Fibroblast of skin of scalp (primary cell): ENCODE results near the gene KLK10.
"Not testable (repeated sequence)": the region's sequence is repeated elsewhere in the genome, so short reads cannot be mapped to it uniquely, and the experiment has no call there.

ENCODE experiments used
- DNase-seq: peaks from one replicate; pipeline ENCODE4 v3.0.0-alpha.2; 2013

Gene KLK10

DNA sequence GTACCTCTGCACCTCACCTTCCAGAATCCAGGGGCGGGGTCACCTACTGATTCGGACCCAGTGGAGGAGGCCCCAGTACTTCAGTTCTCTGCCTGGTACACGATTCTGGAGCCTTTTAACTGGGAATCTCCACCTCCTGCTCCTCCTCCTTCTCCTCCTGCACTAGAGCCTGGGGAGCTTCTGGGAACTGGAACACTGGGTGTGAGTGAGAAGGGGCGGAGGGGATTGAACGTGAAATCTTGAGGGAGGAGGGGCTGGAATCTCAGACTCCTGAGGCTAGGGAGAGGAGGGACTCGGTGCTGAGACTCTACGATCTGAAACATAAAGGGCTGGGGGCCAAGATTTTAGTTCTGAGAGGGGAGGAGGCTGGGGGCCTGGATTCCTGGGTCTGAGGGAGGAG, 18.0 kb downstream of the KLK10 start, which contains the start of gene KLK8:
Gene KLK8, minus strand, starts transcription at position 90 of the 400 bp plus-strand sequence. CDS start 437 bp downstream, outside the sequence.
- no peak for DNase-seq

DNA sequence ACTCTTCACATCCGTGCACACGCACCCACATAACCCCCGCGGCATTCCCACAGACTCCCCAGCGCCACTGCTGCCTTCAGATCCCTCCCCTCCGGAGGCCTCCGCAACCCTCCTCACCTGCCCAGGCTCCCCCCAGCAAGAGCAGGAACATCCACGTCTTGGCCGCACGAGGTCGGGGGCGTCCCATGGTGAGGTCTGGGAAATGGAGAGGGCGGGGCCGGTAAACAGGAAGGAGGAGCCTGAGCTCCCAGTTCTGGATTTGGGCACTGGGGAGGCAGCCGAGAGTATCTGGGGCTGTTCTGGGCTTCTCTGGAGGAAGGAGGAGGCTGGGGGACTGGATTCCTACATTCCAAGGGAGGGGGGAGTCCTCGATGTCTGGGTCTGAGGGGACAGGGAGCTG, 18.5 kb downstream of the KLK10 start:
- no peak for DNase-seq

DNA sequence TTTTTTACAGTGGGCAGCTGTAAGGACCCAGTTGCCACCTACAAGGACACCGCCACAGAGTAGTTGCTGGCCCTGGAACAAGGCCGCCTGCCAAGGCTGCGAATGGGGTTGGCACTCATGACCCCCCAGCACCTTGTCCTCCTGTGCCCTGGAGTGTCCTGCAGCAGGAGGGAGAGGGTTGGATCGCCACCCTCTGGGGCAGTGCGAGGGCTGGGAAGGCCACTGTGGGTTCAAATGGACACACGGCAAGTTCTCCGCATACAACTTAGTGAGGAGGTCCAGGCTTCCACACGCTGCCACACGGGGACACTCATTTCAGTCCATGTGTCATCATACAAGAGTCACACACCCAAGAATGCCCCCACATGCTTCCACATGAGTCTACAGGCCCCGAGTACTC, 19.1 kb downstream of the KLK10 start:
- no peak for DNase-seq

DNA sequence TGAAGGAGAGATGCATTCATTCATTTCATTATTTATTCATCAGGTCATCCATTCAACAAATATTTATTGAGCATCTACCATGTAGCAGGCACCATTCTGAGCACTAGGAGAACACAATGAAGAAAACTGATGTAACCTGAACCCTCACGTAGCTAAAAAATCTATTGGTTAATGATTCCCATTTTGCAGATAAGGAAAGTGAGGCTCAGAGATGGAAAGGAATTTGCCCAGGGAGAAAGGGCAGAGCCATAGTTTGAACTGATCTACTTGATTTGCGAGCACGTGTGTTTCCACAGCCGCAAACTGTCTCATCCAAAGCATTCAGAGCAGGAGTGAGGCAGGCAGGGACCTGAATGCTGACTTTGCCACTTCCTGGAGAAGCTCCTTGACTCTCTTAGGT, 20.8 kb downstream of the KLK10 start:
- DNase-seq = no peak

DNA sequence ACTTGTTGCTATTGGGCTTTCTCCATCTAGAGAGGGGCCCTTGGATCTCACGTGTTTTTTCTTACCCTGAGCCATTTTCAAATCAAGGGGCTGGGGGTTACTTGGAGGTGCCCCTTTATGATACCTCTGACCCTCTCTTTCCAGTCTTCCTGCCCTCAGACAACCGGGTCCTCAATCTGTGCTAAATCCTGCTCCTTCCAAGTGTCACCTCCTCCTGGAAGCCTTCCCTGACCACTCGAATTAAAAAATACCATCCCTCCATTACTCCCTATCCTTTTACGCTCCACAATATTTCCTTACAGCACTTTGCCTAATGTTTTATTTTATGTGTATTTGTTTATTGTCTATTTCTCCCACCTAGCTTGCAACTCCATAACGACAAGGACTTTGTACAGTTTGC, 21.4 kb downstream of the KLK10 start:
- no peak for DNase-seq

DNA sequence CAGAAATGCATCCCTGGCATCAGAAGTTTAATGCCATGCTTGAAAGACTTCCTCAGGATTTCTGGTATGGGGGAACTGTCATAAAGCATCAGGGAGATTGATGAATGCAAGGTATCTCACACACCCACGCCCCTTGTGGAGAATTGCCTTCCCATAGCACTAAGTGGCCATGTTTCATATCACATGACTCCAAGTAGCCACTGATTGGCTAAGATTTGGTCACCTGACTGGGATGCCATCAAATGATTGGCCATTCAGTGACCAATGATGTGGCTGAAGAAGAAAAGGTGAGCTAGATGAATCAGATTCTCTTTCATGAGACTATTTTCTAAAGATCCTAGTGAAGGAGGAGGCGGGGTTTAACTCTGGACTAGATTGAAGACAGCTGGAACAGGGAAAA, 25.4 kb downstream of the KLK10 start:
- DNase-seq = no peak

DNA sequence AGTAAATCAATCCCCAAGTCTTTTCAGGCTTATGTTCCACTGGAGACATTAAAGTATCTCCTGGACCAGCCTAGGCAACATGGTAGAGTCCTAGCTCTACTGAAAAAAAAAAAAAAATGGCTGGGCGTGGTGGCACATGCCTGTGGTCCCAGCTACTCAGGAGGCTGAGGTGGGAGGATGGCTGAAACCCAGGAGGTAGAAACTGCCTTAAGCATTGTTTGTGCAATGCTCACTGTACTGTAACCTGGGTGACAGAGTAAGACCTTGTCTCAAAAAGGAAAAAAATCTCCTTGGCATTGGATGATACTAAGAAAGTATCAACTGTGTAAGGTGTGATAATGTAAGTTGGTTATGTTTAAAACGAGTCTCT, 26.9 kb downstream of the KLK10 start:
- DNase-seq = no peak

DNA sequence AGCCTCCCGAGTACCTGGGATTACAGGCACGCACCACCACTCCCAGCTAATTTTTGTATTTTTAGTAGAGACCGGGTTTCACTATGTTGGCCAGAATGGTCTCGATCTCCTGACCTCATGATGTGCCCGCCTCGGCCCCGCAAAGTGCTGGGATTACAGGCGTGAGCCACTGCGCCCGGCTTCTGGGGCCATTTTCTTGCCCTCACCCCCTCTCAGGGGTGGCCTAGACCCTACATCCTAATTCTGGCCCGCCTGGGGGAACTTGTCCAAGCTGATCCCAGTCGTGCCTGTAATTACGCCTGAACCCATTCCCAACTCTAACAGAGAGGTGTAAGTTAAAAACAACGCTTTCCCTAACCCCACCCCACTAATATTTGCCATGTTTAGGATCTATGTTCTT, 35.1 kb downstream of the KLK10 start:
- DNase-seq = not testable (repeated sequence)

DNA sequence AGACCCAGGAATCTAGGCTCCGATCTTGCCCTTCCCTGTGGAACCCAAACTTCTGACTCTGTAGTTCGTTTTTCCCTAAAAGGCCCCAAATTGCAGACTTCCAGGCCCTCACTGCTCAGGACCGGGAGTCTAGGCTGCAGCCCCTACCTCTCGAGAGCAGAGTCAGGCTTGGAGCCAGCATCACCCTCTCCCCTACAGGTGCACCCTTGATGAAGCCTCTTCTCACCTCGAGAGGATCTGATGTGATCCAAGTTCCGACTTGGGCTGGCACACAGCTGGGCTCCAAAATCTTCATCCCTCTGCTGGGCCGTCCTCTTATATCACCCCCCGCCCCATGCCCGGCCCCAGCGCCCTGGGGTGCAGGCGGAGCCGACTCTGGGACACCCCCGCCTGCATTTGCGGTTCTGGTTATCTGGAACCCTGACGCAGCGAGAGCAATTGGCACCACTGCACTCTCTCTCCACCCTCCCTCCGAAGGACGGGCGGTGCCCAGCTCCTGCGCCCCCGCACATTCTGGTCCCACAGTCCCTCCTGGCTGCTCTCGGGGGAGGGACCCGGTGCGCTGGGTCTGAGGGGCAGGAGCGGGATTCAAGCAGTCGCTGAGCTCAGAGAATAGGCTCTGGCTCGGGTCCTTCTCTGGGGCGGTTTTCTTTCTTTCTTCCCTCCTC, 35.8 kb downstream of the KLK10 start, which contains the start of gene KLK7:
Gene KLK7, minus strand, starts transcription at position 293 of the 668 bp plus-strand sequence. CDS start 1,518 bp downstream, outside the sequence.
- no peak for DNase-seq

DNA sequence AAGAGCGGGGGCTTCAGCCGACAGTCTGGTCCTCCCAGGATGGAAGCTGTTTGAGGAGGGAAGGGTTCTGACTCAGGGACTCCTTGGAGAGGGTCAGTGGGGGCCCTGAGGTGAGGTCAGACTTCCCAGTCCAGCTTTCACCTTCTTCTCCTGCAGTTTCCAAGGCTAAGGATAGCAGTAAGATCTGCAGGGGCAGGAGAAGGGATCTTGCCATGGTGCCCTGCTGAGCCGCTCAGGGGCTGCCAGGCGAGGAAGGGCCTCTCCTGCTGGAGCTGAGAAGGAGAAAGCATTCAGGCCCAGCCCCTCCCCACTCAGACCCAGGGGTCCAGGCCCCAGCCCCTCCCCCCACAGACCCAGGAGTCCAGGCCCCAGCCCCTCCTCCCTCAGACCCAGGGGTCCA, 37.3 kb downstream of the KLK10 start:
- DNase-seq = no peak

DNA sequence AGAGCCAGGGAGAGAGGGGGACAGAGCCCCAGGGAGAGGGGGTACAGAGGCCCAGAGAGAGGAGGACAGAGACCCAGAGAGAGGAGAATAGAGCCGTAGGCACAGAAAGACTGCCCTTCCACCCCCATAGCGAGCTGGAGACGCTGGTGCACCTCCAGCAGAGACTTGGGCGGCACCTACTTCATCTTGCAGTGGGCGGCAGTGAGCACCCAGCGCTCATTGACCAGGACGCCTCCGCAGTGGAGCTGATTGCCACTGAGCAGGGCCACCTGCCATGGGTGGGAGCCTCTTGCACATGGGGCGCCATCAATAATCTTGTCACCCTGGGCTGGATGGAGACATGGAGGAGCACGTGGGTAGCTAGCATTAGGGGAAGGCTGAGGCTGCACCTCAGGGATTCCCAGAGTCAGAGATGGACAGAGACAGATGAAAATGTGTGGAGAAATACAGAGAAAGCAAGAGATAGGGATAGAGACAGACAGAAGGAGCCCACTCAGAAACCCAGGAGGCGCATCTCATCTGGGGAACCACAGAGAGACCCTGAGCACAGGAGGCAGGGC, 37.8 kb downstream of the KLK10 start:
- DNase-seq = no peak

DNA sequence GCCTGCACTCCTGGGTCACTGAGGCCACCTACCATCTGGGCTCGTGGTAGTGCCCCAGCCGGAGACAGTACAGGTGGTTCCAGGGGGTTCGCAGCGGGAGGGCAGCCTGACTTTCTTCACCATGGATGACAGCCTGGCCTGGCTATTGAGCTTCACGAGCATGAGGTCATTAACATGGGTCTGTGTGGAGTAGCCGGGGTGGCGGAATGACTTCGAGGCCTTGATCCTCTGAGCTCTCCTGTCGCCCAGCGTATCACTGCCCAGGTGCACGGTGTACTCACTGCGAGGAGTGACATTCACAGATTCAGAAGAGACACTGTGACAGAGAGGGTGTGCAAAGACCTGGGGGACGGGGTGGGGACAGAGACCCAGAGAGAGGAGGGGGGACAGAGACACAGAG, 39.3 kb downstream of the KLK10 start:
- no peak for DNase-seq

DNA sequence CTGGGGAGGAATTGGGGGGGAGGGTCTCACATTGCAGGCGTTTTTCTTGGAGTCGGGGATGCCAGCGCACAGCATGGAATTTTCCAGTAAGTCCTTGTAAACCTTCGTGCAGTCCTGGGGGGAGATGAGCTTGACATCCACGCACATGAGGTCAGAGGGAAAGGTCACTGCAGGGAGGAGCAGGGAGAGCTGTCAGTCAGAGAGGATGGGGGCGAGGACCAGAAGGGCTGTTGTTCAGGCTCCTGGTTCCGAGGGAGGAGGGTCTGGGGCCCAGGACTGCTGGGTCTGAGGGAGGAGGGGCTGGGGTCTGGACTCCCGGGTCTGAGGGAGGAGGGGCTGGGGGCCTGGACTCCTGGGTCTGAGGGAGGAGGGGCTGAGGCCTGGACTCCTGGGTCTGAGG, 39.8 kb downstream of the KLK10 start:
- no peak for DNase-seq

DNA sequence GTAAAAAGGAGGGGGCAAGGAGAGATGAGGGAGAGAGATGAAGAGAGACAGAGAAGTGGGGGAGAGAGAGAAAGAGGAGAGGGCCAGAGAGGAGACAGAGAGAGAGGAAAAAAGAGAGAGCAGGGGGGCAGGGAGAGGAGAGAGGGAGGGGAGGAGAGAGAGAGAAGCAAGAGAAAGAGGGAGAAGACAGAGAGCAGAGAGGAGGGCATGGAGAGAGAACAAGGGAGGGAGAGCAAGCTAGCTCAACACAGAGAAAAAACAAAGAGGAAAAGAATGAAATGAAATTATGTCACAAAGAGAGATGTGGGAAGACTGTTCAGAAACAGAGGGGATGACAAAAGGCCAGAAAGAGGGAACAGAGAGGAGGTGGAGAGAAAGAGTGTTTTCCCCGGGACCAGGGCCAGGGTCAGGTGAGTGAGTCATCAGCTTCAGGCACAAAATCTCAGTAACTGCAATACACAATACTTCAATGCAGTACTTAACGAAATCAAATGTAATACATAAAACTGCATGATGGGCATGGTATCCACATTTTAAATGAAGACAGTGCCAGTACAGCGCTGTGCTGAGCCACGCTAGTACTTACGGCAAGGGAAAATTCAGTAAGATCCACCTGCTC, 40.6 kb downstream of the KLK10 start:
- no peak for DNase-seq

DNA sequence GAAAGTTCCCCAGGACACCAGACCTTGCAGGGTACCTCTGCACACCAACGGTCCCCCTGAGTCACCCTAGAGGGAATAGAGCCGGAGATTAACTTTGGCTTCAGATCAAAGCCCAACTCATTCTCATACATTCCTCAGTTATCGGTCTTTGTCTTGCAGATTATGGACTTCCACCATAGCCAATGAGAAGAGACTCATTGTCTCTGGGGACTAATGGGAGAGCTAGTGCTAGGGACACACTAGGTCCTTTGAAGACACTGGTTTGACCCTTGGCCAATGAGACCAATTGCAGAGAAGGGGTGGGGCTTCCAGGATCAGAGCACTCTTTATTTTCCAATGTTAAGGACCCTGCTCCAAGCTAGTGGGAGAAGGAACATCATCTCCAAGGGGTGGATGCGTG, 41.9 kb downstream of the KLK10 start:
- DNase-seq = no peak

DNA sequence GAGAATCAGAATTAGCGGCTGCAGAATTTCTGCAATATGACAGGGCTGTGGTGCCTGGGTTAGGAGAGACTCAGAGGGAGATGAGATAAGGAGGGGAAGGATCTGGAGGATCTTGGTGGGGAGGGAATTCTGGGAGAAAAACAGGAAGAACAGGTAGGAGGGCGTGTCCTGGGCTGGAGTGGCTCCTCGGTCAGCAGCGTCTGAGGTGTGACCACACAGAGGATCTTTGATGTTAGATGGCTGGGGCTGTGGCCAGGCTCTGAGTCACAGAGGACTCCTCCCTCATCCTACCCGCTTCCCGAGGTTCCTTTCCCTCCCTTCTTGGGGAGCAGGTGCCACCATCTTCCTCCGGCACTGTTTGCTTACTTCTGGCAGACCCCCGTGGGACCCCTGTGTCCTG, 43.7 kb downstream of the KLK10 start:
- DNase-seq = no peak

DNA sequence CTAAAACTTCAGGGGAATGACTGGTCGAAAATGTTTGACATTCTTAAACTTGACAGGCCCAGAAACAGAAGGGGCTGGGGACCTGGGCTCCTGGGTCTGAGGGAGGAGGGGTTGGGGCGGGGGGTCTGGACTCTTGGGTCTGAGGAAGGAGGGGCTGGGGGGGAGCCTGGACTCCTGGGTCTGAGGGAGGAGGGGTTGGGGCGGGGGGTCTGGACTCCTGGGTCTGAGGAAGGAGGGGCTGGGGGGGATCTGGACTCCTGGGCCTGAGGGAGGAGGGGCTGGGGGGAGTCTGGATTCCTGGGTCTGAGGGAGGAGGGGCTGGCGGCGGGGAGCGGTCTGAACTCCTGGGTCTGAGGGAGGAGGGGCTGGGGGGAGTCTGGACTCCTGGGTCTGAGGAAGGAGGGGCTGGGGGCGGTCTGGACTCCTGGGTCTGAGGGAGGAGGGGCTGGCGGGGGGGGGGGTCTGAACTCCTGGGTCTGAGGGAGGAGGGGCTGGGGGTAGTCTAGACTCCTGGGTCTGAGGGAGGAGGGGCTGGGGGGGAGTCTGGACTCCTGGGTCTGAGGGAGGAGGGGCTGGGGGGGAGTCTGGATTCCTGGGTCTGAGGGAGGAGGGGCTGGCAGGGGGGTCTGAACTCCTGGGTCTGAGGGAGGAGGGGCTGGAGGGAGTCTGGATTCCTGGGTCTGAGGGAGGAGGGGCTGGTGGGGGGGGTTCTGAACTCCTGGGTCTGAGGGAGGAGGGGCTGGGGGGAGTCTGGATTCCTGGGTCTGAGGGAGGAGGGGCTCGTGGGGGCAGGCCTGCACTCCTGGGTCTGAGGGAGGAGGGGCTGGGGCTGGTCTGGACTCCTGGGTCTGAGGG, 44.6 kb downstream of the KLK10 start:
- DNase-seq = no peak

DNA sequence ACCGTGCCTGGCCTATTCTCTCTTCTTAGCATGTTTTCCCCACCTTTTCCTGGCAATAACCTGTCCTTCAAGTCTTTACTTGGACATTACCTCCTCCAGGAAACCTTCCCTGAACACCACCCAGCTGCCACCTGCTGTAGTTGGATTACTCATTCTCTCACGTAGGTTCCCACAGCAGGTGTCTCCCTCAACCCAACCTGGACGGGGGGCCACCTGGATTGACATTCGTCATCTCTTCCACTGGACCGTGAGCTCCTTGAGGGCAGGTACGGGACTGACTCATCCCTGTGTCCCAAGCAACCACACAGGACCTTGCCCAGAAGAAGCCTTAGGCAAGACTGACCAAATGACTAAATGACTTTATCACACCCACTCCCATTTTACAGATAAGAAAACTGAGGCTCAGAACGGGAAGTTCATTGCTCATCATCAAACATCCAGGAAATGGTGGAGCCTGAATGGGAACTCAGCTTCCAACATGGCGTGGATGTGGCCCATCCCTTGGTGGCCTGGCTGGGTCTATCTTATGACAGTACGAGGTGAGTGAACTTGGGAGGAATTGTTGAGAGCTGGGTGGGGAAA, 46.6 kb downstream of the KLK10 start:
- no peak for DNase-seq

DNA sequence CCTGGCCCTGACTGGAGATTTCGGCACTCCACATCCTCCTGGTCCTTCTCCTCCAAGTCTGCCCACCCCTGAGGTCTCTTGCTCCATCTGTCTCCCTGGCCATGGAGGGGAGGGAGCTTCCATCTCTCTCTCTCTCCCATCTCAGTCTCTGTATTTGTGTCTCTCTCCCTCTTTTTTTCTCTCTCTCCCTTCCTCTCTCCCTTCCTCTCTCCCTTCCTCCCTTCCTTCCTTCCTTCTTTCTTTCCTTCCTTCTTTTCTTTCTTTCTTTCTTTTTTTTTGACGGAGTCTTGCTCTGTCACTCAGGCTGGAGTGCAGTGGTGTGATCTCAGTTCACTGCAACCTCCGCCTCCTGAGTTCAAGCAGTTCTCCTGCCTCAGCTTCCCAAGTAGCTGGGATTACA, 49.7 kb downstream of the KLK10 start:
- DNase-seq = not testable (repeated sequence)

DNA sequence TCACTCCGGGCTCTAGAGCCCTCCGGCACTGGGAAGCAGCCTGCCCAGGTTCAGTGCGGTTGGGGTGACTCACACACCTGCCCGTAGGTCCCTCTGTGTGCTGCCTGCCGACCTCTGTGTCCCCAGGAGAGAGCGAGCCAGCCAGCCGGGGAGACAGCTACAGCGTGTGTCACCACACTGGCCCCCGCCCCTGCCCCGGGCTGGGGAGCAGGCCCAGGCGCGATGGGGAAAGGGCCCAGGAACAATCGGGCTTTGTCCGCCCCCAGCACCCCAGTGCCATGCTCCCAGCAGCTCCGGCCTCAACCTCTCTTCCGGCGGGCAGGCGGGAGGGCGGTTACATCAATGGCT, 50.1 kb downstream of the KLK10 start, which contains the start of gene KLK6:
Gene KLK6, minus strand, starts transcription at position 179 of the 348 bp plus-strand sequence. CDS start 1,487 bp downstream, outside the sequence.
- DNase-seq = no peak

DNA sequence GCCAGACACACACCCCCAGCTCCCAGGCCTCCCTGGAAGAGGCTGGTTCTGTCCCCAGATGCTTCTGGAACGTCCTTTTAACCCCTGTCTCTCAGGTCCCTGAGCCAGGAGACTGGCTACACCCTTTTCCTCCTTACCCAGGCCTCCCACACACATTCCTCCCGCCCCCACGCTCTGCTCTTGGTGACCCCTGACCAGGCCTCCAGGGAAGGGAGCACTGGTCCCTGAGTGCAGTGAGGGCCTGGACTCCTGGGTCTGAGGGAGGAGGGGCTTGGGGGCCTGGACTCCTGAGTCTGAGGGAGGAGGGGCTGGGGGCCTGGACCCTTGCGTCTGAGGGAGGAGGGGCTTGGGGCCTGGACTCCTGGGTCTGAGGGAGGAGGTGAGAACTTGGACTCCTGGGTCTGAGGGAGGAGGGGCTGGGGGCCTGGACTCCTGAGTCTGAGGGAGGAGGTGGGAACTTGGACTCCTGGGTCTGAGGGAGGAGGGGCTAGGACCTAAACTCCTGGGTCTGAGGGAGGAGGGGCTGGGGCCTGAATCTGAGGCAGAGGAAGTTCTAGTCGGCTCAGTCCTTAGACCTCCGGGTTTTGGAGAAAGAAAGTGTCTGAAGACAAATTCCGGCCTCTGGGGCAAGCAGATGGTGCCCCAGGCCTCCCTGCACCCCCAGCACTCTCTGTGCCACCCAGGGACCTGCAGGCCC, 50.6 kb downstream of the KLK10 start:
- no peak for DNase-seq
